Endothelial cell (in vitro differentiated cells): ENCODE data around the gene REEP3. TPM values are rescaled to one million over a fixed set of nuclear protein-coding genes. Genes with fewer than 3 reads are reported as not detected.
A peak's percentile ranks its signal among the peaks of the same experiment; 100 is the strongest.
"Not testable (repeated sequence)": the region's sequence is repeated elsewhere in the genome, so short reads cannot be mapped to it uniquely, and the experiment has no call there.

Experiments
- DNase-seq: peaks from one replicate; pipeline ENCODE4 v3.0.0; 2021; ENCODE audit warnings: low spot score
- H3K27ac Mint-ChIP-seq: one replicate; pipeline ENCODE4 v1.8.0; 2021; ENCODE audit warnings: mixed read lengths, inconsistent platforms; ENCODE audit not compliant: unreplicated experiment
- H3K27me3 Mint-ChIP-seq: one replicate; pipeline ENCODE4 v1.8.0; 2021; ENCODE audit warnings: mild to moderate bottlenecking, moderate library complexity, mixed read lengths, inconsistent platforms; ENCODE audit not compliant: unreplicated experiment
- H3K36me3 Mint-ChIP-seq: one replicate; pipeline ENCODE4 v1.8.0; 2021; ENCODE audit warnings: mild to moderate bottlenecking, low read depth, mixed read lengths, inconsistent platforms; ENCODE audit not compliant: unreplicated experiment
- H3K4me1 Mint-ChIP-seq: one replicate; pipeline ENCODE4 v1.8.0; 2021; ENCODE audit warnings: mild to moderate bottlenecking, mixed read lengths, inconsistent platforms; ENCODE audit not compliant: unreplicated experiment
- H3K4me3 Mint-ChIP-seq: one replicate; pipeline ENCODE4 v1.8.0; 2021; ENCODE audit warnings: mild to moderate bottlenecking, mixed read lengths, inconsistent platforms; ENCODE audit not compliant: unreplicated experiment
- H3K9me3 Mint-ChIP-seq: one replicate; pipeline ENCODE4 v1.8.0; 2021; ENCODE audit warnings: mixed read lengths, inconsistent platforms; ENCODE audit not compliant: unreplicated experiment
- total RNA-seq: library from RNA; stranded (reverse); fragmentation: NEBNext Ultra II Directional; extraction: Animal tissue kit (Norgen Biotek cat#: 25700); gene quantifications from one replicate; pipeline ENCODE4 v1.2.1, GENCODE V29; 2021; ENCODE audit not compliant: unreplicated experiment
- TF ChIP-seq, protein P1 (sequence below): fragments of 200-600 bp; sonication (generic); IDR thresholded peaks from one replicate; pipeline ENCODE4 v1.5.0; 2021; ENCODE audit warnings: antibody characterized with exemption; ENCODE audit not compliant: unreplicated experiment

Gene REEP3
- total RNA-seq, 1 donor from 2014 or later, result 26.1 TPM

DNA sequence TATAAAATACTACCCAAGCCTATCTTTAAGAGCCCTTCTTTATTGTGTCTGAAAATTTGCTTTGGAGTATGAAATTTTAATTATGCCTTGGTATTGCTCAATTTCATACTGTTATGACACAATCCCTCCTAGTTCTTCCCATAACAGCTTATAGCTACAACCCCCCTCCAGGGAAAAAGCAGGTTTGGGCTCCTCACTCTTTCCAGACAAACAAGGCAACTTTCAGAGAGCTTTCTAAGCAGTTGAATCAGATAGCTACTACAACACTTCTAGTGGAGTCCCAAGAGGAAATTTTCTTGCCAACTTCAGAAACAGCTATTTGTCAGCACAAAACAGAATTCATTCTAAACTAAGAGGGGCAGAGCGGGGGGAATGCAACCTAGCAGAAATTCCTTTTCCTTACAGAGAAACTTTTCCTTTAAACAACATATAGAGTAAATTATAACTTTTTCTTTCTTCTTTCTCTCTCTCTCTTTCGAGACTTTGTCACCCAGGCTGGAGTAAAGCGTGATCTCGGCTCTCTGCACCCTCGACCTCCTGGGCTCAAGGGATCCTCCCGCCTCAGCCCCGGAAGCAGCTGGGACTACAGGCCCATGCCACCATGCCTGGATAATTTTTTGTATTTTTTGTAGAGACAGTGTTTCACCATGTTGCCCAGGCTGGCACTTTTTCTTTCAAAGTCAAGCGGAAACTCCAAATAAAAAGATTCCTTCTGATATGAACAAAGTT, 29.4 kb upstream of the REEP3 start:
- H3K4me3 Mint-ChIP-seq, result no peak overlapping the region
- no peaks in the 10 kb centered on the region for H3K9me3 Mint-ChIP-seq
- TF ChIP-seq, protein P1, sequence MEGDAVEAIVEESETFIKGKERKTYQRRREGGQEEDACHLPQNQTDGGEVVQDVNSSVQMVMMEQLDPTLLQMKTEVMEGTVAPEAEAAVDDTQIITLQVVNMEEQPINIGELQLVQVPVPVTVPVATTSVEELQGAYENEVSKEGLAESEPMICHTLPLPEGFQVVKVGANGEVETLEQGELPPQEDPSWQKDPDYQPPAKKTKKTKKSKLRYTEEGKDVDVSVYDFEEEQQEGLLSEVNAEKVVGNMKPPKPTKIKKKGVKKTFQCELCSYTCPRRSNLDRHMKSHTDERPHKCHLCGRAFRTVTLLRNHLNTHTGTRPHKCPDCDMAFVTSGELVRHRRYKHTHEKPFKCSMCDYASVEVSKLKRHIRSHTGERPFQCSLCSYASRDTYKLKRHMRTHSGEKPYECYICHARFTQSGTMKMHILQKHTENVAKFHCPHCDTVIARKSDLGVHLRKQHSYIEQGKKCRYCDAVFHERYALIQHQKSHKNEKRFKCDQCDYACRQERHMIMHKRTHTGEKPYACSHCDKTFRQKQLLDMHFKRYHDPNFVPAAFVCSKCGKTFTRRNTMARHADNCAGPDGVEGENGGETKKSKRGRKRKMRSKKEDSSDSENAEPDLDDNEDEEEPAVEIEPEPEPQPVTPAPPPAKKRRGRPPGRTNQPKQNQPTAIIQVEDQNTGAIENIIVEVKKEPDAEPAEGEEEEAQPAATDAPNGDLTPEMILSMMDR, result no peak
- H3K27ac Mint-ChIP-seq, result no peak overlapping the region
- H3K27me3 Mint-ChIP-seq, result no peaks in the 10 kb centered on the region
- H3K4me1 Mint-ChIP-seq, result peaks cover 2% of the 10 kb centered on the region
- no peaks in the 10 kb centered on the region for H3K36me3 Mint-ChIP-seq
- no peak for DNase-seq

DNA sequence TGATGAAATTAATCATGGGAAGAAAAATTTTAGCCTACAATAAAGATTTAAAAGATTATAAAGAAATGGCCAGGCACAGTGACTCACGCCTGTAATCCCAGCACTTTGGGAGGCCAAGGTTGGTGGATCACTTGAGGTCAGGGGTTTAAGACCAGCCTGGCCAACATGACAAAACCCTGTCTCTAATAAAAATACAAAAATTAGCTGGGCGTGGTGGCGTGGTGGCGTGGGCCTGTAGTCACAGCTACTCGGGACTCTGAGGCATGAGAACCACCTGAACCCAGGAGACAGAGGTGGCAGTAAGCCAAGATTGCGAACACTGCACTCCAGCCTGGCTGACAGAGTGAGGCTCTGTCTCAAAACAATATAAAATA, 28.9 kb upstream of the REEP3 start:
- H3K4me1 Mint-ChIP-seq, H3K36me3 Mint-ChIP-seq, H3K9me3 Mint-ChIP-seq, H3K27me3 Mint-ChIP-seq, DNase-seq, H3K4me3 Mint-ChIP-seq, H3K27ac Mint-ChIP-seq: not testable (repeated sequence)

DNA sequence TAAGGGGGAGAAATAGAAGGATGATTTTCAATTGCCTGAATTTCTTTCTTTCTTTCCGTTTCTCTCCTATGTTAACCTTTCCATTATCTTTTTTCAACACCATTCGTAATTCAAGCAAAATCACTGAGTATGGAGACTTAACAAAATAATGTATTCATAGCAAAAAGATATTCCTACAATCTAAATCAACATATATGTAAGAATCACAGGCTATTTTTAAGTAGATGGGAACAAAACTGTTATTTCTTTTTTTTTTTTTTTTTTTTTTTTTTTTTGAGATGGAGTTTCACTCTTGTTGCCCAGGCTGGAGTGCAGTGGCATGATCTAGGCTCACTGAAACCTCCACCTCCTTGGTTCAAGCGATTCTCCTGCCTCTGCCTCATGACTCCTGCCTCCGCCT, 28.2 kb upstream of the REEP3 start:
- Mint-ChIP-seq H3K27me3 (no peaks in the 10 kb centered on the region), H3K27ac (no peak overlapping the region), H3K9me3 (no peaks in the 10 kb centered on the region), H3K4me1 (peaks cover 2% of the 10 kb centered on the region), H3K36me3 (no peaks in the 10 kb centered on the region), H3K4me3 (no peak overlapping the region)
- TF ChIP-seq, protein P1, result no peak
- DNase-seq, result no peak

DNA sequence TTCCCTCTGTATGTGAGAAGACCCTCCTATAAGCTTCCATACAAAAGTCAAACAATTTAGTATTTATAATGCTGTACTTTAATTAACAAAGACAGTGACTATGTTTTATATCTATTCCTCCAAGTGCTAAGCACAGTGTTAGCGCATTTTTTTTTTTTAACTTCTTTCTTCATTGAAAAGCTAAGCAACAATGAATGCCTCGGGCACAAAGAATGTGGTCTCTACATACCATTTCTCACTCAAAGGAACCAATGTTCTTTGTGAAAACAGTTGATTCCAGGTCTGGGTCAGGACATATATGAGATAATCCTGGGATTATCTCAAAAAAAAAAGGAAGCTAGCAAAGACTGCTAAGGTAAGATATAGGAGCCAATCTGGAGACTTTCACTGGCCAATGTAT, 26.2 kb upstream of the REEP3 start:
- TF ChIP-seq, protein P1, result no peak
- Mint-ChIP-seq H3K4me3 (no peak overlapping the region), H3K9me3 (no peaks in the 10 kb centered on the region), H3K4me1 (peaks cover 8% of the 10 kb centered on the region), H3K36me3 (no peaks in the 10 kb centered on the region), H3K27me3 (no peaks in the 10 kb centered on the region), H3K27ac (no peak overlapping the region)
- DNase-seq, result no peak

DNA sequence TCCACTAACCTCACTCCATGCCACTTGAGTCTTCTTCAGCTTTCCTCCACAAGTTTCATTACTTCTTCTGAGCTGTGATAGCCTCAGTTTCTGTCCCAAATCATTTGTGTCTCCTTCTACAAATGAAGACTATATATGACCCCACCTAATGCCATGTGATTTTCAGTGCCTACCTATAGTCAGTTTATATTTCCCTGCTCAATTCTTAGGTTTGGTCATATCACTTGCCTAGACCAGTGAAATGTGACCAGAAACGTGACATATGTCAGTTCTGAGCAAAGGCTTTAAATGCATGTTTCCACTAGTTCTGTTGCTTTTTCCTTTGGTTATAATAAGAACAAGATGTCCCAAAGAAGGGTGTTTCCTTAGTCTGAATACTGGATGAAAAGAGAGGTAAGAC, 24.6 kb upstream of the REEP3 start:
- DNase-seq, result no peak
- Mint-ChIP-seq H3K9me3 (no peaks in the 10 kb centered on the region), H3K27ac (peak overlapping the region; percentile 18), H3K36me3 (no peaks in the 10 kb centered on the region), H3K4me1 (peaks cover 8% of the 10 kb centered on the region), H3K27me3 (no peaks in the 10 kb centered on the region), H3K4me3 (no peak overlapping the region)
- TF ChIP-seq, protein P1, result no peak
